ENCODE data around the gene BCAR1.

Gene BCAR1

DNA sequence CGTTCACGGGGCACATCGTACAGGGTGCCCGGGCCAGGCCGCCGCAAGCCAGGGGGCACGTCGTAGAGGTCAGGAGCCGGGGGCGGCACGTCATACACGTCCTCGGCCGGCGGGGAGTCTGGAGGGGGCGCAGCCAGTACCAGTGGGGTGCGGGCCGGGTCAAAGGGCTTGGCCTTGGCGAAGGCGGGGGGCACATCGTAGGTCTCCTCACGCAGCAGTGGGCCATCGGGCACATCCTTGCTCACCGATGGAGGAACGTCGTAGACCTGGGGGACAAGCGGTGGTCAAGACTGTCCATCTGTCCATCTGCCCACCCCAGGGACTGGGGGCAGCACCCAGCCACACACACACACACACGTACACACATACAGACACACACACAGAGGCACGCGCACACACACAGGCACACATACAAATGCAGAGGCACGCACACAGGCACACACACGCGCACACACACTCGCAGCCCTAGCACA, 15.7 kb downstream of the BCAR1 start:
- no peak for DNase-seq (ENCODE audit: low read depth)
- TF ChIP-seq CTCF (conservative IDR thresholded peaks at IDR 0.05; ENCODE audit: low read length) = no peak
- H3K4me3 ChIP-seq (ENCODE audit: low read length) = no peak overlapping the region

- no peak overlapping the region for H3K4me3 ChIP-seq (ENCODE audit: low read length)
- TF ChIP-seq CTCF (conservative IDR thresholded peaks at IDR 0.05; ENCODE audit: low read length) = no peak
- no peak for DNase-seq (ENCODE audit: low read depth)
Observed at GRCh38 chr16:75234856-75235696, 16.3 kb downstream of the BCAR1 start.

DNA sequence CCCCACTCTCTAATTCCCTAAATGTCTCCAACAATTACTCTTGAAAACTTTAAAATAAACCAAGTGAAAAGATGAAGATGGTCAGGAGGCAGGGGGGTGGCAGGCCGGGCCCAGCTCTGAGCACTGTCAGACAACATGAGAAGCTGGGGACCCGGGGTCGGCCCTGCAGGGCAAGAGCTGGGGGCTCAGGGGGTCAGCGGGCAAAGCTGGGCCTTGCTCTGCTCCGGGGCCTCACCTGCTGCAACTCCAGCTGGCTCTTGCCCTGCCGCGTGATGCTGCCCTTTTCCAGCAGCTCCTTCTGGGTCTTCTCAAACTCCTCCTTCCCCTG, 17.8 kb downstream of the BCAR1 start:
- no peak for DNase-seq (ENCODE audit: low read depth)
- no peak overlapping the region for H3K4me3 ChIP-seq (ENCODE audit: low read length)
- no peak for TF ChIP-seq CTCF (conservative IDR thresholded peaks at IDR 0.05; ENCODE audit: low read length)

DNA sequence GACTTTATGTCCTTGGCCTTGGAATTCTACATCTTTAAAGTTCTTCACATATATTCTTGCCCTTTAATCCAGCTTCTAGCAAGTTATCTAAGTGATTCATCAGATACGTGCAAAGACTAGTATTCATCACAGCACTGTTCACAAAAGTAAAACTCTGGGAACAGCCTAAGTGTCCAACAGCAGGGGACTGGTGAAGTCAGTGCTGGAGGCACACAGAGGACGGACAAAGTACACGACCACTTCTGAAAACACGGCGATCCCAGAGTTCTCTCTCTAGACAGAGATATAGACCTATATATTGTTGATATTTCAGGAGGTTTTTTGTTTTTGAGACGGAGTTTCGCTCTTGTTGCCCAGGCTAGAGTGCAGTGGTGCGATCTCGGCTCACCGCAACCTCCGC, 19.9 kb downstream of the BCAR1 start:
- no peak for DNase-seq (ENCODE audit: low read depth)
- no peak for TF ChIP-seq CTCF (conservative IDR thresholded peaks at IDR 0.05; ENCODE audit: low read length)

DNA sequence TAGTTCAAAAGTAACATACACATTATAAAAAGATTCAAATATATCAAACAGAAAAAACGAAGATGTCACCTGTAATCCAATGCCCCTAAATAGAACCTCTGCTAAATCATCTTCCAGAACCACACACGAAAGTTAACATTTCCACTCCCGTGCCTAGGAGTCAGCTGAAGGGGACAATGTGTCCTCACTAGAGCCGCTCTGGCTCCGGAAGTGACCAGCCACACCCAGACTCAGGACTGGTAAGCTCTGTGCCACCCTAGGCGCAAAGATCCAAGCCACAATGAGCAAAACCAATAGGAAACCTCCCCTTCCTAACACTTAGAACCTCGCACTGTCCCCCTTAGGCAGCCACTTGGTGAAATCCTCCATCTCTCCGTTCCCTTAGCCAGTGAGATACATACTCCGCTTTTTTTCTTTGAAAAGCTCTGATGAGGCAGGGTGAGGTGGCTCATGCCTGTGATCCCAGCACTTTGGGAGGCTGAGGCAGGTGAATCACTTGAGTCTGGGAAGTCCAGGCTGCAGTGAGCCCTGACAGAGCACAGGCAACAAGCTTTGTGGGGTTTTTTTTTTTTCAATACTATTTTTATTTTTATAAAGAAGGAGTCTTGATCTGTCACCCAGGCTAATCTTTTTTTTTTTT, 20.8 kb downstream of the BCAR1 start:
- DNase-seq (ENCODE audit: low read depth) = no peak
- TF ChIP-seq CTCF (conservative IDR thresholded peaks at IDR 0.05; ENCODE audit: low read length) = no peak
- no peak overlapping the region for H3K4me3 ChIP-seq (ENCODE audit: low read length)

More for the DNA sequence above, 19.9 kb downstream of the BCAR1 start:
- no peak overlapping the region for H3K4me3 ChIP-seq (ENCODE audit: low read length)

DNA sequence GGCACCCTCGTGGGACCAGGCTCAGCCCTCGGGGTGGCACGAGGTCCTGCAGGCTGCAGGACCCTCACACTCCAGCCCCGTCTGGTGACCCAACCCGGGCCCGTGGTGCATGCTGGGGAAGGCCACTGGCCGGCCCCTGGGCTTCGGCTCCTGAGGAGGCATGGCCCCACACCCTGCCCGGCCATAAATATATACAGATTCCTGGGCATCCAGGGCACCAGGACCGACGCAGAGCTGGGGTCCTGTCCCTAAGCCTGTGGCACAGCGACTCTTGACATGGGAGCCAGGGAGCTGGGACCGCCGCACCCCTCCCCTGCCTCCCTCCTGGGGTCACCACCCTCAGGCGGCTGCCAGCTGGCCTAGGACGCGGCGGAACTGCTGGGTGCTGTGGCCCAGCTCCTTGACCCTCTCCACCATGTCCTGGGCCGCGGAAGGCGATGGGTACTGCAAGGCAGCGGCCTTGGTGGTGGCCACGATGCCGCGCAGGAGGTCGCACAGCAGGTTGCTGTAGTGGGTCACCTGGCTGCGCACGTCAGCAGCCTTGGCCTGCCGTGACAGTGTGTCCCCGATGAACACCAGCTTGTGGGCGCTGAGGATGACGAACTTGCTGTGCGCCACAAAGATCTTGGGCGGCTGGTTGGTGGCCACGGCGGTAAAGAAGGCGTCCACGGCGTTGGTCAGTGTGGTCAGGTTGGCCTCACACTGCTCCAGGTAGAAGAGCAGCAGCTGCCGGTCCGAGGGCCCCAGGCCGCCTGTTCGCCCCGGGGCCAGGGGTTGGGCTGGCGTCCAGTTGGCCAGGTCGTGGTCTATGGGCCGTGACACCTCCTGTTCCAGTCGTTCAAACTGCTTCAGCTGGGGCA, 22.0 kb downstream of the BCAR1 start:
- no peak for DNase-seq (ENCODE audit: low read depth)
- TF ChIP-seq CTCF (conservative IDR thresholded peaks at IDR 0.05; ENCODE audit: low read length) = no peak
- H3K4me3 ChIP-seq (ENCODE audit: low read length) = no peak overlapping the region
